Right lung (tissue), 10 donors: Measurements from ENCODE around the gene C10orf95. TPM values are rescaled to one million over a fixed set of nuclear protein-coding genes. Genes with fewer than 3 reads are reported as not detected.
"Not testable (repeated sequence)": the region's sequence is repeated elsewhere in the genome, so short reads cannot be mapped to it uniquely, and the experiment has no call there.

Source experiments
- DNase-seq, 2 donors: peaks; one replicate each; pipeline ENCODE4 v3.0.0-alpha.2; 2013
- long read RNA-seq, 8 donors: transcript quantifications; one replicate each; lab custom pipeline, GENCODE V29; 2026
- polyA plus RNA-seq, 5 donors: library from polyadenylated mRNA; unstranded; fragments of 120-200 nt; gene quantifications; one replicate each; pipeline versions ENCODE4 v1.2.1 to v1.2.3, GENCODE V29; 2013; ENCODE audit warnings: inconsistent platforms in 1 of 5, low replicate concordance in 1 of 5; ENCODE audit not compliant: insufficient read length in 5 of 5, insufficient read depth in 1 of 5

The C10orf95 gene, protein sequence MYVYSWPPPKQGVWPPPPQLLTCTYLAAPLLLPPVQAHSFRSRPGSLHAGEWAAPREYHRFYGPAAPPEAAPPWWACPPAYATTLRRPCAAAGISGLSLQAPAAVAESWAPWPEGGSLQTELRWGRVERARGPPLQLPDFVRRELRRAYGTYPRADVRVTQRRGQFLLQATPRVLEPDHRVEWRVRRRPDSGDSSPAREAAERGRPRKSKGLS
- polyA plus RNA-seq, result 1 to 10 TPM in 4 of 5 donors, under 1 TPM in 1; 0.78 to 2.8 (median 1.6) TPM
- long read RNA-seq, donor 1, result 0 reads
- long read RNA-seq, donor 2, partial matches to known transcripts, result 0 of 12 reads
- long read RNA-seq, donor 2, other reads (novel, unspliced or antisense), result 11 of 12 reads
- long read RNA-seq, donor 3, partial matches to known transcripts, result 0 of 14 reads
- long read RNA-seq, donor 3, other reads (novel, unspliced or antisense), result 13 of 14 reads
- long read RNA-seq, donor 4, partial matches to known transcripts, result 0 of 1 reads
- long read RNA-seq, donor 4, other reads (novel, unspliced or antisense), result 0 of 1 reads
- long read RNA-seq, donor 5, partial matches to known transcripts, result 12 of 18 reads
- long read RNA-seq, donor 5, other reads (novel, unspliced or antisense), result 6 of 18 reads
- long read RNA-seq, donor 6, partial matches to known transcripts, result 0 of 2 reads
- long read RNA-seq, donor 6, other reads (novel, unspliced or antisense), result 0 of 2 reads
- long read RNA-seq, donor 7, partial matches to known transcripts, result 21 of 23 reads
- long read RNA-seq, donor 7, other reads (novel, unspliced or antisense), result 0 of 23 reads
- long read RNA-seq, donor 8, result 0 reads

DNA sequence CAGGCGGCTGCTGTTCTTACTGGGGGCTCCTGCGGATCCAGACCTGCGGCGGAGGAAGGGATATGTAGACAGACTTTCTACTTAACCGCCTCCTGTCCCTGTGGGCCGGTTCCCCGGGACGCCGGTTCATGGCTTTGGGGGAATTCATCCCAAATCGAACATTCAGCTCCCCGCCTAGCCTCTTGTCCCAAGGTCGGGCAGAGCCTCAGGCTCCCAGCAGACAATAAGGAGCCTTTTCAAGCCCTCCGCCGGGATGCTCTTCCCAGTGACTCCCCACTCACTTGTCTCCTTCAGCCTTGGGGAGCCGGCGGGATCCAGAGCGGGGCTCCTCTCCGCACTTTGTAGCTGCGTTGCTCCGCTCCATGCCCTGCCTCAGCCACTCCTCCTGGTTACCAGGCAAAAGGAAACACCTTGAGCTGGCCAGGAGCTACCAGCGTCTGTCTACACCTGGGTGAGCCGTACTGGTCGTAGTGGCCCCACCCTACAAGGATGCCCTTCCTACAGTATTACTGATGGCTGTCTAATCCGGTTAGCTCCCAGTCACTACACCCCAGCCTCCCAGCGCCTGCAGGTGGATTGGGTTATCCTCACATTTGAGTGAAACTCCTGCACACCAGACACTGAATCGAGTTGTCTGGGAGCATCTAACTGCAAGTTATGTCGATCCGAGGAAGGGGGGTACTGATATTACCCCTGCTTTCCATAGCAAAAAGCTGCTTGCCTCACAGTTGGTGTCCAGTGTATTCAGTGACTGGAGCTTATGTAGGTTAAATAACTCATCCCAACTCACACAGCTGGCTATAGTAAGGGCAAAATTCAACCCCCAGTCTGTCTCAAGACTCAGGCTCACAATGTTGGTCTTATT lies at the start of gene C10orf95:
Gene C10orf95 (minus strand): TSS at position 439 of the 865 bp plus-strand sequence. CDS start 450 bp downstream, outside the sequence.
- no peak for DNase-seq

DNA sequence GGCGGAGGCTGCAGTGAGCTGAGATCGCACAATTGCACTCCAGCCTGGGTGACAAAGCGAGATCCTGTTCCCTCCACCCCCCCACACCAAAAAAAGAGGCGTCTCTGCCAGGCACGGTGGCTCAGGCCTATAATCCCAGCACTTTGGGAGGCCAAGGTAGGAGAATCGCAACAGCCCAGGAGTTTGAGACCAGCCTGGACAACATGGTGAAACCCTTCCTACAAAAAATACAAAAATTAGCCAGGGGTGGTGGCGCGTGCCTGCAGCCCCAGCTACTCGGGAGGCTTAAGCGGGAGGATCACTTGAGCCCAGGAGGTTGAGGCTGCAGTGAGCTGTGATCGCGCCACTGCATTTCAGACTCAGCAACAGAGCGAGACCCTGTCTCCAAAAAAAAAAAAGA lies 49.3 kb upstream of the C10orf95 start:
- not testable (repeated sequence) for DNase-seq

DNA sequence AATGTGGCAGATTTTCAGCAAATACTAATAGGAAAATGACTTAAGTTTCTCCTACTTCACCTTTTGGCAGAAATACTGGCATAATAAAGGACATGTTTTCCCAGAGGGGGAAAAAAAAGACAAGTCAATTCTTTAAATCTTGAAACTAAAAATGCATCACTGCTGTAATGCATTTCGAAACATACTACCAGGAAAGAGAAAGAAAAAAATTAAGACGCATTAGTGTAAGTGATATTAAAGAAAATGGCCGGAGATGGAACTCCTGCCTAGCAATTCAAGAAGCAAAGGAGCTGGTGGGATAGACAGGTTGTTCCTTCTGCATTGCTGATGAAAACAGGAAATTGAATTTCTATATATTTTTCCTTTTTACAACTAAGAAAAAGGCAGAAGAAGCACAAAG lies 48.0 kb upstream of the C10orf95 start:
- no peak for DNase-seq

DNA sequence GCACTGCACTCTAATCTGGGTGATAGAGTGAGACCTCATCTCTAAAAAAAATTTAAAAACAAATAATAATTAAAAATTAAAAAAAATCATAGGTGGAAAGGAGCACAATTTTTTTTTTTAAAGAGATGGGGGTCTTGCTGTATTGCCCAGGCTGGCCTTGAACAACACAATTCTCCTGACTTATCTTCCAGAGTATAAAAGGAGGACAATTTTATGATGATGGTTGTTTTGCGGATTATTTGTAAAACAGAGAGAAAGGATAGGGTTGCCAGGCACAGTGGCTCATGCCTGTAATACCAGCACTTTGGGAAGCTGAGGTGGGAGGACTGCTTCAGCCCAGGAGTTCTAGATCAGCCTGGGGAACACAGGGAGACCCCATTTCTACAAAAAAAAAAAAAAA lies 46.2 kb upstream of the C10orf95 start:
- no peak for DNase-seq

DNA sequence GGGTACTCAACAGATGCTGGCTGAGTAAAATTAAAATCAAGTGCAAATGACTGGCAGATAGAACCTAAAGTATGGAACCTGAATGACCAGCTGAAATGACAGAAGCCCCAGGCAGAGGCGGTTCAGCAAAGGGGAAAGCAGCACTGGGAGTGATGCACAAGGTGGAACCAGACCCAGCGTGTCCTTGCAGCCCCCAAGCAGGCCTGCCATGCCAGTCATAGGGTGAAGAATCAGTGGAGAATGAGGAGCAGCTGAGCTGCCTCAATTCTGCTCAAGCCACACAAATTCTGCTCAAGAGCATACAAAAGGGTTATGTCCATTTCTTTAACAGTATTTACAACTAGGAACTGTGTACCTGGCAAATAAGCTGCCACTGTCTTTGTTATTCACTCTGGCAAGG lies 42.4 kb upstream of the C10orf95 start:
- DNase-seq, result no peak

DNA sequence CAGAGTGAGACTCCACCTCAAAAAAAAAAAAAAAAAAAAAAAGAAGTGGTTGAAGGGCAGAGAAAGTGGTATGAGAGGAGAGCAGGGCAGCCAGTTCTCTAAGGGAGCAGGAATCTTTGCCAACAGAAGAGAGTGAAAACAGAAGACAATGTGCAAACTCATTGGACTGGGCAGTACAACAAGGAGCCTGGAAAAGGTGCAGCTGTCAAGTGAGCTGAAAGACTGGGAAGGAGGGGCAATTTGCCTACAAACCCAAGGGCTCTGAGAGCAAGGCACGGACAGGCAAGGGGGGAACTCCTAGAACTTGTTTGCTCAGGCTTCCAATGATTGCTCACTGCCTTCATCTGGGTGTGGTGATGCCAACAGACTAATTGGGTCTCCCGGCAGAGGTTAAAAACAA lies 41.6 kb upstream of the C10orf95 start:
- DNase-seq, result no peak

DNA sequence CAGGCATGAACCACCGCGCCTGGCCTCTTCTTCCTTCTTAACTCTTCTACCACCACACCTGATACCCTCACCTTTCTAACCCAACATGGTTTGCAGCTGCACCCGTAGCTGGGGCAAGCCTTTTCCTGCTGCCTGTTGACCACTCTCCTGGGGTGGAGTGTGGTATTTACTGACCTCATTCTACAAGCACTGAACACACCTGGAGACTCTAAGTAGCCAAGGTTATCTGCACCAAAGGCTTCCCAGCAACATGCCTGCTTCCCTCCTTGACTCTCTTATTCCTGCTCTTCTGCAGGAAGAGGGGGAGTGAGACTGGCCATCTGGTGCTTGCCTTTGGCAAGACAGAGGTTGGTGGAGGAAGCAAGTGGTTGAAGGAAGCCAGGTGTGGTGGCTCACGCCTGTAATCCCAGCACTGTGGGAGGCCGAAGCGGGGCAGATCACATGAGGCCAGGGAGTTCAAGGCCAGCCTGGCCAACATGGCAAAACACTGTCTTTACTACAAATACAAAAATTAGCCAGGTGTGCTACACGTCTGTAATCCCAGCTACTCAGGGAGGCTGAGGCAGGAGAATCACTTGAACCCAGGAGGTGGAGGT lies 41.1 kb upstream of the C10orf95 start:
- DNase-seq, result no peak

DNA sequence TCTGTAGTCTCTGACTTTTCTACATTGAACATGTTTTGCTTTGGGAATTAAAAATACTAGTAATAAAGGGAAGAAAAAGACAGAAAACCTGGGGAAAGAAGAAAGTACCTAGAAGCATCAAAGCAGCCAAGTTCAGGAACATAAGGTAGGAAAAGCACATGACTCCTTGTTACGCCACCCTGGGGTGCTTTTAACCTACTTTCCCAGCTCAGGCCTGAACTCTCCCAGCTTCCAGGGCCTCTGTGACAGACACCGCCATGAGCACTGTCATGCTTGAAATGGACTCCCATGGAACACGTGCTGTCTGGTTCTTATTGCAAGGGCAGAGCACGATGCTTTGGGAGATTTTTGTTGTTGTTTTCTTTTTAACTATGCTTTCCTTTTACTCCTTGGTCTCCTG lies 39.8 kb upstream of the C10orf95 start:
- DNase-seq, result no peak

DNA sequence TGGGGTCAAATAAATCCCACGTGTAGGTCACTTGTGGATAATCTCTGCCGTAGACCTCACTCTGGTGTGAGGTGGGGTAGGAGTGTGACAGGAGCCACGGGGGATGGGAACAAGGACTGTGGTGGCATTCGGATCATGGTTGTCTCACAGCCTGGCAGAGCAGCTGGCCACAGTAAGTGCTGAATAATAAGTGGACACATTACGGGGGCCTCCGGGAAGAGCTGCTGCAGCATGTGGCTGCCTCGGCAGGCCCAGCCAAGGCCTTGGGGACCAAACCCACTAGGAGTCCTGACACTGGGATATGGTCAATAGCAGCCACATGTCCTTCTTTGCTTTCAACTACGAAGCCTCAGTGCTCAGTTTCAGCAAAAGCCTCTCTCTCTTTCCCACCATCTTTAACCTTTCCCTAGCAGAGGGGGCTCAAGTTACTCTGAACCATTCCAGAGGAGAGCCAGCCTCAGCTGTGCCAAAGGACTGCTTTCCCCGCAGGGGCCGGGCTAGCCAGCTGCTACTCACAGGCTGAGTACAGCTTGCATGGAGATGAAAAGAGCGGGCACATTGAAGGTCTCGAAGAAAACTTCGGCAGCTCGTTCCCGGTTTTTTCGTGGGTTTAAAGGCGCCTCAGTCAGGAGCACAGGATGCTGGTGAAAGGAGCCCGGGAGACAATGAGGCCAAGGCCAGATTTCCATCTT lies 33.9 kb upstream of the C10orf95 start:
- DNase-seq, result no peak

DNA sequence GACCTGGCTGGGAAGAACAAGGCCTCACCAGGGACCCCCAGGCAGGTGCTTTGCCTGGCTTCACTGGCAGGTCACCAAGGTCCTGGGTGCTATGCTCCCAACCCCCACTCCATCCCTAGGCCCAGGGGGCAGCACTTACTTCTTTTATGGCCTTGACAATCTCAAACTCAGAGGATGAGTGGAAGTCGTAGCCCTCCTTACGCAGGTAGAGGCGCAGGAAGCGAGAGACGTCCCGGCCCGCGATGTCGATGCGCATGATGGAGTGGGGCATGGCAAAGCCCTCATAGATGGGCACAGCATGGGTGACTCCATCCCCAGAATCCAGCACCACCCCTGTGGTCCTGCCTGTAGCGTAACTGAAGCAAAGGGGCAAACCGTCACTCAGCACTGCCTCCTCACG lies 32.7 kb upstream of the C10orf95 start:
- DNase-seq, result no peak

DNA sequence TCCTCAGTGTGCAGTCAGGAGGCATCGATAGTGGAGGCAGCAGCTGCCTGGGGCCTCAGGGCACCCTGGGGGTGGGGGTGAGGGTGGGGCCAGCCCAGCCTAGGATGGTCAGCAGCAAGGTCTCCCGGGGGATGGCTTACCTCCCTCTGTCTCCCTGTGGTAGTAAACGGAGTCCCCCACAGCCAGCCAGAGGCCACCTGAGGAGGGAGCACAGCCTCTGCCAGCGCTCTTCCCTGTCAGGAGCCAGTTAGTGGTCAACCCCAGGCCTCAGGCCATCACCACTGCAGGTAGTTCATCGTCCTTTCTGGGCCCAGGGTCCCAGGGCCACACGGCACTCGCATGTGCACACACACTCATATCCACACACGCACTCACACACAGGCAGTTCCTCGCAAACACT lies 29.1 kb upstream of the C10orf95 start:
- no peak for DNase-seq

DNA sequence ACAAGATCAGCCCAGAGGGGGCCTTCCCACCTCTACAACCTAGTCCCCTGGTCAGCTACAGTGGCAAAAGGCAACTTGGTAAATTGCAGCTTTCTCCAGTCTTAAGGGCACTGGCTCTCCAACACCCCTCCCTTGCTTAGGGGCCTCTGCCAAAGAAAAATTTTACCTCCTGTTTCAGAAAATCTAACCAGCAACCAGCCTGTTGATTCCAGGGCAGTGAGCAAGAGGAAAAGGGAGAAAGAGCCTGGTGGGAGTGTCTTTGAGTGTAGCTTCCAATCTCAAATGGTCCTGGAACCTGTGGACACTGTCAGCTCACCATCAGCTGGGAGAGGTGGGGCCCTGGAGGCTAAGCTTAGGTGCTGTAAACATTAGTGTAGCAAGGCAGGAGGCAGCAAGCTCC lies 28.3 kb upstream of the C10orf95 start:
- DNase-seq, result no peak

DNA sequence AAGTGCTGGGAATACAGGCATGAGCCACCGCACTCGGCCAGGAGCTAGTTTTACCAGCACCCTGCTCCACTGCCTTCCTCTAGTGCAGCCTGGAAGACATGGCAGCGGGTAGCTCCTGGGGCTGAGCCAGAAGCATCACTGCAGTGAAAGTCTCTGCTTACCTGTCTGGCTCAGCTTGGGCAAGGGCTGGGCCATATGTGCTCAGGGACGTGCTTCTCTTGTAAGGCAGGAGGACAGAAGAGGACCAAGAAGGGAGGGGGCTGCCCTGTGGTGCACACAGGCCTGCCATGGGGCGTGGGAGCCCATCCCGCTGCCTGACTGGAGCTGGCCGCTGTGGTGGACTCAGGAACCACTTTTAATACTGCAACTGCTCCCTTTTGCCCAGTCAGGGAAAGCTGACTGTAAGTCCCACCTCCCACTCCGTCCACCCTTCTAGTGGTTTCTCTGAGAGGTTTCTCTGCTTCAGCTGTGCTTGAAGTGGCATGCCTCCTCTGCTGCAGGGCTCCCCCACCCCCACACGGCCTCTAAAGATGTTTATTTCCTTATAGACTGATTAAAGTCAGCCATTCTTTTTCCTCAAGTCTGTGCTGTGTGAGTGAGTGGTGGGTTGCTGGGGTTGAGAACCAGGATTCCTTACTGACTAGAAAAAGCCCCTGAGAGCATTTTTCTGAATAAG lies 25.3 kb upstream of the C10orf95 start:
- peak in 1 of 2 donors; percentile 37 for DNase-seq

DNA sequence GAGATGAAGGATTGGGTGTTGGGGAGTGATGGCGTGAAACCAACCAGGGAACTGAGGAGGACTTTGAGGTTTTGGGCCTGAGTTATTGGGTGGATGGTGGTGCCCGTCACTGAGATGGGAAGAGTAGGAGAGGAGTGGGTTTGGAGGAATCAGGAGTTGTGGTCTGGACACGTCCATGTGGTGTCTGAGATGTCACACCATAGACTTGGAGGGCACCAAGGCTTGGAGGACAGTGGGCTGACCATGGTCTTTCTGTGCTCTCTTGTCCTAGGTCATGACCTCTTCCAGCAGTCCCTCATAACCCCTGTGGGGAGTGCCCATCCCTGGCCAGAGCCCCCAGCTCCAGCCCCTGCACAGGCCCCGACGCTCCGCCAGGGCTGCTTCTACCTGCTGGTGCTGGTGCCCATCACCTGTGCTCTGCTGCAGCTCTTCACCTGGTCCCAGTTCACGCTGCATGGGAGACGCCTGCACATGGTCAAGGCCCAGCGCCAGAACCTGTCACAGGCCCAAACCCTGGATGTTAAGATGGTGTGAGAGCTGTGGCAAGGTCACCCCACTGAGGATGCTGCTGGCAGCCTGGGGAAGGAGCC lies 24.2 kb upstream of the C10orf95 start:
- no peak for DNase-seq

DNA sequence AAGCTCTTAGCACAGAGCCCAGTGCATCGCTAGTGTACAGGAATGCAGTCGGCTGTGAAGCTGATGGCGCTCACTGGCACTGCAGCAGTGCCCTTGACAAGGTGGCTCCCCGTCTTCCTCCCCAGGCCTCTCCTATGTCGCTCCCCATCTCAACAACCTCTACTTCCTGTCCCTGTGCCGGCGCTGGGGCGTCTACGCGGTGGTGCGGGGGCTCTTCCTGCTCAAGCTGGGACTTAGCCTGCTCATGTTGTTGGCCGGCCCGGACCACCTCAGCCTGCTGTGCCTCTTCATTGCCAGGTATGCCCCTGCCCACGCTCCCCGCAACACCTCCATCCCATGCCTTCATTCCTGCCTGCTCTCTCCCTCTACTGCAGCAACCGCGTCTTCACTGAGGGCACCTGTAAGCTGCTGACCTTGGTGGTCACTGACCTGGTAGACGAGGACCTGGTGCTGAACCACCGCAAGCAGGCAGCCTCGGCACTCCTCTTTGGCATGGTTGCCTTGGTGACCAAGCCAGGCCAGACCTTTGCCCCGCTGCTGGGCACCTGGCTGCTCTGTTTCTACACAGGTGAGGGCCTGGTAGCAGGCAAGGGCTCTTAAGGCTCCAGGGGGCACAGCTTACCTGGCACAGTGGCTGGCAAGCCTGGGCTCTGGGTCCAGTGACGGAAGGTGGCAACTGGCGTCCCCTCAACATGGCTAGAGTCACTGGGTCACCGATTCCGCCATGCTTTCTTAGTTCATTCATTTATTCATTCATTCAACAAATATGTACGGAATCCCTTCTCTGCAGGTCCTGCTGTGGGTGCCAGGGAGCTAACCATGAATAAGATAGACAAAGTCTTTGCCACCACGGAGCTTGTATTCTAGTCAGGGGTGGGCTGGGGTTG lies 22.3 kb upstream of the C10orf95 start:
- no peak for DNase-seq

DNA sequence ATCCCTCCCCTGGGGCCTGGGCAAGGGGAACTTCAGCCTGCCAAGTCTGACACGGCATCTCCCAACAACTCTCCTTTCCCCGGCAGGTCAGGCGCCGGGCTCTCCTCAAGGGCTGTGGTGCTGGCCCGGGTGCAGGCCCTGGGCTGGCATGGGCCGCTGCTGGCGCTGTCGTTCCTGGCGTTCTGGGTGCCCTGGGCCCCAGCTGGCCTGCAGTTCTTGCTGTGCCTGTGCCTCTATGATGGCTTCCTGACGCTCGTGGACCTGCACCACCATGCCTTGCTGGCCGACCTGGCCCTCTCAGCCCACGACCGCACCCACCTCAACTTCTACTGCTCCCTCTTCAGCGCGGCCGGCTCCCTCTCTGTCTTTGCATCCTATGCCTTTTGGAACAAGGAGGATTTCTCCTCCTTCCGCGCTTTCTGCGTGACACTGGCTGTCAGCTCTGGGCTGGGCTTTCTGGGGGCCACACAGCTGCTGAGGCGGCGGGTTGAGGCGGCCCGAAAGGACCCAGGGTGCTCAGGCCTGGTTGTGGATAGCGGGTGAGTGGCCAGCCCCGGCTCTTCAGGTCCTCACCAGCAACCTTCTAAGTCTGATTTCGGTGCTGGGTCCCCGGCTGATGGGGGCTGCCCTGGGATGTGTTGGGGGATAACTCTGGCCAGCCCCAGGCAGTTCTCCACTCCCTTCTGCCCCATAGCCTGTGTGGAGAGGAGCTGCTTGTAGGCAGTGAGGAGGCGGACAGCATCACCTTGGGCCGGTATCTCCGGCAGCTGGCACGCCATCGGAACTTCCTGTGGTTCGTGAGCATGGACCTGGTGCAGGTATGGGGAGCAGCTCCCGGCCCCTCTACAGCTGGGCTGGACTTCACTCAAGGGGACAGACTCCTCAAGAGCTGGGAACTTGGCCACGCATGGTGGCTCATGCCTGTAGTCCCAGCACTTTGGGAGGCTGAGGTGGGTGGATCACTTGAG lies 19.5 kb upstream of the C10orf95 start:
- no peak for DNase-seq

DNA sequence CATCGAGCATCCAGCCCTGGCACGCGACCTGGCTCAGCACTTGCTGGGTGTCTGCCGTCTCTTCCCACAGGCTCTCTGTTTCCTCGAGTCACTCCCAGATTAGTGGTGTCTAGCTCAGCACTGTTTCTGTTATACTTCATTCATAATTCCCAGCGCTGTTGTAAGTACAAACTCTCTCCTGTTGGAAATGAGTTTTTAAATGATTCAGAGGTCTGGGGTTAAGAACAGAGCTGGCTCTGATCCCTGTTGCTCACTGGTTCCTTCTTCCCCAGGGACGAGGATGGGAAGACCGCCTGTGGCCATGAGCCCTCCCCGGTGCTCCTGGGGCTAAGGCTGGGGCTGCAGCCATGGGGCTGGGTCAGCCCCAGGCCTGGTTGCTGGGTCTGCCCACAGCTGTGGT lies 17.3 kb upstream of the C10orf95 start:
- no peak for DNase-seq
